CD4-positive, alpha-beta memory T cell (primary cell): ENCODE data around the gene NRXN3. TPM values are rescaled to one million over a fixed set of nuclear protein-coding genes. Genes with fewer than 3 reads are reported as not detected.

Source experiments
- CTCF ChIA-PET: fragments of 350-600 bp; sonication (Branson Sonifier 250); formaldehyde crosslinking; loops from one replicate; lab custom pipeline; 2021; ENCODE audit warnings: inconsistent platforms; ENCODE audit not compliant: partially characterized antibody; lab: Charles Lee
- POLR2A ChIA-PET: fragments of 350-600 bp; sonication (Branson Sonifier 250); formaldehyde crosslinking; loops from one replicate; lab custom pipeline; 2021; ENCODE audit not compliant: partially characterized antibody; lab: Charles Lee
- DNase-seq, 5 donors: peaks; one replicate each; pipeline versions ENCODE4 v3.0.0 to v3.0.0-alpha.2; 2020 to 2022; ENCODE audit warnings: mixed read lengths in 1 of 5
- H3K27ac ChIP-seq: one replicate; pipeline ENCODE4 v1.7.0; 2013; ENCODE audit warnings: low read depth, low read length
- H3K27me3 ChIP-seq: 2 replicates; pipeline ENCODE4 v1.7.0; 2013; ENCODE audit warnings: mild to moderate bottlenecking, low read length, moderate library complexity; ENCODE audit not compliant: insufficient read depth
- H3K36me3 ChIP-seq: 2 replicates; pipeline ENCODE4 v1.7.0; 2013; ENCODE audit warnings: mild to moderate bottlenecking, low read length, moderate library complexity; ENCODE audit not compliant: insufficient read depth
- H3K4me1 ChIP-seq: 2 replicates; pipeline ENCODE4 v1.7.0; 2013; ENCODE audit warnings: mild to moderate bottlenecking, low read length, moderate library complexity; ENCODE audit not compliant: insufficient read depth
- H3K4me3 ChIP-seq, 2 donors: one replicate each; pipeline ENCODE4 v1.7.0; 2013; ENCODE audit warnings: low read length in 2 of 2, mild to moderate bottlenecking in 1 of 2
- H3K9me3 ChIP-seq, 2 donors: one replicate each; pipeline ENCODE4 v1.7.0; 2013; ENCODE audit warnings: low read length in 2 of 2, control low read depth in 1 of 2; ENCODE audit not compliant: control insufficient read depth in 1 of 2
- H3K27ac Mint-ChIP-seq, 7 donors: one replicate each; pipeline ENCODE4 v1.8.0; 2020 to 2021; ENCODE audit warnings: mixed read lengths in 7 of 7, mild to moderate bottlenecking in 6 of 7, inconsistent platforms in 3 of 7, moderate library complexity in 3 of 7
- H3K27me3 Mint-ChIP-seq, 2 donors: one replicate each; pipeline ENCODE4 v1.8.0; 2020 to 2021; ENCODE audit warnings: mixed read lengths in 2 of 2
- H3K36me3 Mint-ChIP-seq, 2 donors: one replicate each; pipeline ENCODE4 v1.8.0; 2020 to 2021; ENCODE audit warnings: mixed read lengths in 2 of 2, inconsistent platforms in 1 of 2, mild to moderate bottlenecking in 1 of 2
- H3K4me1 Mint-ChIP-seq, 4 donors: one replicate each; pipeline ENCODE4 v1.8.0; 2020 to 2021; ENCODE audit warnings: mixed read lengths in 4 of 4, mild to moderate bottlenecking in 1 of 4
- H3K4me3 Mint-ChIP-seq, 8 donors: one replicate each; pipeline ENCODE4 v1.8.0; 2020 to 2021; ENCODE audit warnings: mixed read lengths in 8 of 8, mild to moderate bottlenecking in 7 of 8, moderate library complexity in 6 of 8, inconsistent platforms in 3 of 8
- H3K9me3 Mint-ChIP-seq, 8 donors: one replicate each; pipeline ENCODE4 v1.8.0; 2020 to 2021; ENCODE audit warnings: mixed read lengths in 8 of 8, mild to moderate bottlenecking in 5 of 8, inconsistent platforms in 3 of 8, moderate library complexity in 1 of 8
- intact Hi-C: fragments of 100-400 bp; cut with micrococcal nuclease; formaldehyde crosslinking; loops from one replicate; pipeline ENCODE4 v1.15.1; 2023
- polyA plus RNA-seq, 2 donors: library from polyadenylated mRNA; unstranded; fragments of 300-500 nt; fragmentation: Illumina TruSeq; gene quantifications; one replicate each; pipeline ENCODE4 v1.2.3, GENCODE V29; 2021
- total RNA-seq, 2 experiments: library from RNA; stranded (reverse); gene quantifications; one replicate each; pipeline ENCODE4 v1.2.3, GENCODE V29; 2021

NRXN3 gene
- total and polyA plus RNA-seq, 4 experiments from 2014 or later: not detected

- Mint-ChIP-seq H3K9me3 (peaks cover 0 to 9% (median 2%) of the 10 kb centered on the region in 8 donors), H3K27ac (no peak overlapping the region), H3K27me3 (no peaks in the 10 kb centered on the region), H3K4me3 (no peak overlapping the region), H3K4me1 (no peaks in the 10 kb centered on the region), H3K36me3 (no peaks in the 10 kb centered on the region)
- ChIA-PET POLR2A (no interaction called here), CTCF (no interaction called here)
- Histone ChIP-seq H3K9me3 (no peaks in the 10 kb centered on the region), H3K36me3 (no peaks in the 10 kb centered on the region), H3K27ac (no peak overlapping the region), H3K4me1 (no peaks in the 10 kb centered on the region), H3K4me3 (no peak overlapping the region), H3K27me3 (no peaks in the 10 kb centered on the region)
- no peak for DNase-seq
- intact Hi-C loops: no loop called here
These were observed 1164.1 kb downstream of the NRXN3 start for GRCh38 chr14:79334272-79334671.

DNA sequence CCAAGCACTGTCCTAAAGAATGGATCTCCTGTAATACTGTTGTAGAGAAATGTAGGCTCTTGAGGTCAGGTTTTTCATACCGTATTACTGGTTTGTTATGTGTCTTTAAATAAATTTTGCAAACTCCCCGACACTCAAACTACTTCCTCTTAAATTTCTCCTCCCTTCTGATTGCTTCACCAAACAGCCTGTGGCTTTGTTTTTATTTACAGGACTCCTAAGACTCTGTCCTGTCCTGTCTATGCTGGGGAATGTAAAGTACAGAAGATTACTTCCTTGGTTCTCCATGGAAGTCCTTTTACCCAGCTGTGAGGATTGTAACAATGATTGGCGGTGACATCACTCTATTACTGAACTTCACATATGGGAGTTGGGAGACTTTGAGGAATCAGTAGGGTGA, 1167.6 kb downstream of the NRXN3 start:
- Mint-ChIP-seq H3K27ac (no peak overlapping the region), H3K36me3 (no peaks in the 10 kb centered on the region), H3K4me3 (no peak overlapping the region), H3K9me3 (peaks cover 0 to 4% (median 2%) of the 10 kb centered on the region in 8 donors), H3K4me1 (no peaks in the 10 kb centered on the region), H3K27me3 (no peaks in the 10 kb centered on the region)
- no peaks in the 10 kb centered on the region for H3K4me1 ChIP-seq
- H3K4me3 ChIP-seq: no peak overlapping the region
- intact Hi-C loops: no loop called here
- no peaks in the 10 kb centered on the region for H3K36me3 ChIP-seq
- ChIA-PET POLR2A (no interaction called here), CTCF (no interaction called here)
- no peak overlapping the region for H3K27ac ChIP-seq
- no peaks in the 10 kb centered on the region for H3K9me3 ChIP-seq
- no peaks in the 10 kb centered on the region for H3K27me3 ChIP-seq
- no peak for DNase-seq

DNA sequence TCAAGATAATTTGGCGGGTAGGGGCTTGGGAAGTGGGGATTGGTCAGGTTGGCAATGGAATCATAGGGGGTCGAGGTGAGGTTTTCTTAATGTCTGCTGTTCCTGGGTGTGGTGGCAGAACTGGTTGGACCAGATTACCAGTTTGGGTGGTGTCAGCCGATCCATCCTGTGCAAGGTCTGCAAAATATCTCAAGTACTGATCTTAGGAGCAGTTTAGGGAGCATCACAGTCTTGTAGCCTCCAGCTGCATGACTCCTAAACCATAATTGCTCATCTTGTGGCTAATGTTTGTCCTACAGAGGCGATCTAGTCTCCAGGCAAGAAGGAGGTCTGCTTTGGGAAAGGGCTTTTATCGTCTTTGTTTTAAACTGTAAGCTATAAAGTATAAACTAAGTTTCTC, 1172.8 kb downstream of the NRXN3 start:
- no peak overlapping the region for H3K4me3 Mint-ChIP-seq
- no peak overlapping the region for H3K27ac Mint-ChIP-seq
- no peaks in the 10 kb centered on the region for H3K36me3 ChIP-seq
- no peak for DNase-seq
- H3K27ac ChIP-seq: no peak overlapping the region
- no peaks in the 10 kb centered on the region for H3K36me3 Mint-ChIP-seq
- H3K27me3 ChIP-seq: no peaks in the 10 kb centered on the region
- H3K9me3 ChIP-seq: no peaks in the 10 kb centered on the region
- no peaks in the 10 kb centered on the region for H3K27me3 Mint-ChIP-seq
- ChIA-PET POLR2A (no interaction called here), CTCF (no interaction called here)
- H3K4me1 Mint-ChIP-seq: no peaks in the 10 kb centered on the region
- intact Hi-C loops: no loop called here
- peaks cover 0 to 10% (median 2%) of the 10 kb centered on the region in 8 donors for H3K9me3 Mint-ChIP-seq
- H3K4me1 ChIP-seq: no peaks in the 10 kb centered on the region
- no peak overlapping the region for H3K4me3 ChIP-seq

DNA sequence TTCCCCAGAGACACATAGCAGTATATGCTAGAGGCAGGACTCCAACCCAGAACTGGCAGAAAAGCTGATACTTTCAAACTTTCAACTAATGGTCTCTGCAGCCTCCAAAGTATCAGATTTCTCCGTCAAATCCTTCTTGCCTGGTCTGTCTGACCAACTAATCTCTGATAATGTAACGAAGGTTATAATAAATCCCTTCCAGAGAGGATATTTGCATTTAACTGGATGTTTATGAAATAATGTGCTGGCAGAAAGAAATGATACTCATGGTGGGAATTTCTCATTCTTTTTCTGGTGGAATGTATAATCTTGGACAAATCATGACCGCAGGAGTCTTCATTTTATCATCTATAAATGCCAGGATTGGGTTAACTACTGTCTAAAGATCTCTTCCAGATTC, 1180.8 kb downstream of the NRXN3 start:
- DNase-seq: no peak
- ChIA-PET POLR2A (no interaction called here), CTCF (no interaction called here)
- H3K4me3 ChIP-seq: no peak overlapping the region
- no peaks in the 10 kb centered on the region for H3K27me3 ChIP-seq
- no peak overlapping the region for H3K27ac Mint-ChIP-seq
- no peaks in the 10 kb centered on the region for H3K9me3 ChIP-seq
- no peaks in the 10 kb centered on the region for H3K4me1 Mint-ChIP-seq
- H3K4me1 ChIP-seq: no peaks in the 10 kb centered on the region
- H3K36me3 ChIP-seq: no peaks in the 10 kb centered on the region
- peaks cover 0 to 5% (median 2%) of the 10 kb centered on the region in 8 donors for H3K9me3 Mint-ChIP-seq
- H3K36me3 Mint-ChIP-seq: no peaks in the 10 kb centered on the region
- intact Hi-C loops: no loop called here
- H3K27ac ChIP-seq: no peak overlapping the region
- H3K27me3 Mint-ChIP-seq: no peaks in the 10 kb centered on the region
- no peak overlapping the region for H3K4me3 Mint-ChIP-seq

- H3K9me3 ChIP-seq: no peaks in the 10 kb centered on the region
- DNase-seq: no peak
- Mint-ChIP-seq H3K4me3 (no peak overlapping the region), H3K9me3 (peaks cover 0 to 3% (median 0%) of the 10 kb centered on the region in 8 donors), H3K27ac (no peak overlapping the region), H3K36me3 (no peaks in the 10 kb centered on the region), H3K27me3 (no peaks in the 10 kb centered on the region), H3K4me1 (no peaks in the 10 kb centered on the region)
- no peak overlapping the region for H3K27ac ChIP-seq
- intact Hi-C loops: no loop called here
- CTCF ChIA-PET: no interaction called here
- no peaks in the 10 kb centered on the region for H3K36me3 ChIP-seq
- no peaks in the 10 kb centered on the region for H3K27me3 ChIP-seq
- POLR2A ChIA-PET: no interaction called here
- H3K4me3 ChIP-seq: no peak overlapping the region
- no peaks in the 10 kb centered on the region for H3K4me1 ChIP-seq
These were observed 1182.0 kb downstream of the NRXN3 start for GRCh38 chr14:79352076-79352630.

- intact Hi-C loops: no loop called here
- Mint-ChIP-seq H3K4me3 (no peak overlapping the region), H3K27ac (no peak overlapping the region), H3K9me3 (peaks cover 0 to 5% (median 0%) of the 10 kb centered on the region in 8 donors), H3K36me3 (no peaks in the 10 kb centered on the region), H3K27me3 (no peaks in the 10 kb centered on the region), H3K4me1 (no peaks in the 10 kb centered on the region)
- CTCF ChIA-PET: no interaction called here
- H3K27me3 ChIP-seq: no peaks in the 10 kb centered on the region
- no peaks in the 10 kb centered on the region for H3K36me3 ChIP-seq
- no peaks in the 10 kb centered on the region for H3K4me1 ChIP-seq
- no peak overlapping the region for H3K27ac ChIP-seq
- no peak overlapping the region for H3K4me3 ChIP-seq
- no peak for DNase-seq
- POLR2A ChIA-PET: no interaction called here
- no peaks in the 10 kb centered on the region for H3K9me3 ChIP-seq
These were observed 1184.2 kb downstream of the NRXN3 start for GRCh38 chr14:79354336-79354735.

- no peak for DNase-seq
- intact Hi-C loops: no loop called here
- Mint-ChIP-seq H3K27me3 (no peaks in the 10 kb centered on the region), H3K36me3 (no peaks in the 10 kb centered on the region), H3K4me1 (no peaks in the 10 kb centered on the region), H3K27ac (no peak overlapping the region), H3K4me3 (no peak overlapping the region), H3K9me3 (peaks cover 0 to 2% (median 0%) of the 10 kb centered on the region in 8 donors)
- ChIA-PET POLR2A (no interaction called here), CTCF (no interaction called here)
- Histone ChIP-seq H3K27ac (no peak overlapping the region), H3K27me3 (no peaks in the 10 kb centered on the region), H3K4me3 (no peak overlapping the region), H3K36me3 (no peaks in the 10 kb centered on the region), H3K9me3 (no peaks in the 10 kb centered on the region), H3K4me1 (no peaks in the 10 kb centered on the region)
These were observed 1185.9 kb downstream of the NRXN3 start for GRCh38 chr14:79356040-79356439.

DNA sequence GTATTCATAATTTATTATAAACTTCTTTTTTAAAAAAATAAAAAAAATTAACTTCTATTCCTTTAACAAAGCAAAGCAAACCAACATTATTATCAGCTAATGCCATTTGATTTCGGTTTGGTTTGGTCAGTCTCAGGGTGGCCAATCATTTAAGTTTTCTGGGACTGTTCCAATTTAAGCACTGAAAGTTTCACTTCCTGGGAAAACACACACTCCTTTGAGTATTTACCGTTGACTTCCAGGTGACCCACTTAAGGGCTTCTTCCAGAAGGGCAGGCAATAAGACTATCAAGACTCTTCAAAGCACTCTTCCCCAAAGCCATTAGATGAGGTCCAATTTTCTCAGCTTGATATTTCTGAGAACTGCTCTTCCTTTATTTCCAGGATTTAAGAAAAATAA, 1187.1 kb downstream of the NRXN3 start:
- Mint-ChIP-seq H3K4me3 (no peak overlapping the region), H3K27me3 (no peaks in the 10 kb centered on the region), H3K36me3 (no peaks in the 10 kb centered on the region), H3K9me3 (peaks cover 0 to 2% (median 0%) of the 10 kb centered on the region in 8 donors), H3K4me1 (no peaks in the 10 kb centered on the region), H3K27ac (no peak overlapping the region)
- DNase-seq: no peak
- POLR2A ChIA-PET: no interaction called here
- H3K27ac ChIP-seq: no peak overlapping the region
- intact Hi-C loops: no loop called here
- no peaks in the 10 kb centered on the region for H3K9me3 ChIP-seq
- no peaks in the 10 kb centered on the region for H3K27me3 ChIP-seq
- no peaks in the 10 kb centered on the region for H3K36me3 ChIP-seq
- CTCF ChIA-PET: no interaction called here
- no peak overlapping the region for H3K4me3 ChIP-seq
- H3K4me1 ChIP-seq: no peaks in the 10 kb centered on the region
